SK-N-SH (cell line): Measurements from ENCODE around the gene FRY. TPM values are rescaled to one million over a fixed set of nuclear protein-coding genes. Genes with fewer than 3 reads are reported as not detected.

Source experiments
- CTCF ChIA-PET: fragments of 300-600, 350-600 bp; formaldehyde crosslinking; extraction: SDS; loops from one replicate; lab custom pipeline; 2021; lab: Yijun Ruan, JAX
- POLR2A ChIA-PET: fragments of 350-600 bp; sonication (Branson Sonifier 250); formaldehyde crosslinking; extraction: SDS; loops from one replicate; lab custom pipeline; 2020; ENCODE audit warnings: antibody characterized with exemption, inconsistent platforms; lab: Yijun Ruan, JAX
- DNase-seq: peaks from one replicate; pipeline ENCODE4 v3.0.0; 2012
- H2AFZ ChIP-seq: fragments of 200-600 bp; sonication (generic); 2 replicates; pipeline ENCODE4 v1.8.1; 2016; ENCODE audit warnings: antibody characterized with exemption, mild to moderate bottlenecking, low read depth
- H3F3A ChIP-seq: fragments of 200-600 bp; sonication (generic); replicated peaks from 2 replicates; pipeline ENCODE3; 2016; ENCODE audit warnings: antibody characterized with exemption, mild to moderate bottlenecking; ENCODE audit not compliant: insufficient read depth
- H3K27ac ChIP-seq, 2 experiments: fragments of 200-500 bp in 1 of 2; fragments of 200-600 bp in 1 of 2; sonication (Bioruptor generic) in 1 of 2; sonication (generic), shearing (Covaris generic) in 1 of 2; 2 replicates each; pipeline versions ENCODE4 v1.5.1 to v1.6.1; 2014 to 2016; ENCODE audit warnings: low read depth in 2 of 2, inconsistent platforms in 1 of 2, low read length in 1 of 2, mild to moderate bottlenecking in 1 of 2, mixed read lengths in 1 of 2
- H3K27me3 ChIP-seq: fragments of 200-600 bp; sonication (generic), shearing (Covaris generic); 2 replicates; pipeline ENCODE4 v1.6.1; 2016; ENCODE audit warnings: mixed run types; ENCODE audit not compliant: insufficient read depth
- H3K36me3 ChIP-seq, 2 experiments: fragments of 200-500 bp in 1 of 2; fragments of 200-600 bp in 1 of 2; sonication (Bioruptor generic) in 1 of 2; sonication (generic) in 1 of 2; replicated peaks in 1 of 2; 2 replicates each; pipeline versions ENCODE3 to v1.5.1; 2014 to 2016; ENCODE audit warnings: low read length in 1 of 2, mild to moderate bottlenecking in 1 of 2; ENCODE audit not compliant: insufficient read depth in 2 of 2, control insufficient read depth in 1 of 2
- H3K4me1 ChIP-seq, 2 experiments: fragments of 200-500 bp in 1 of 2; fragments of 200-600 bp in 1 of 2; sonication (Bioruptor generic) in 1 of 2; sonication (generic), shearing (Covaris generic) in 1 of 2; 2 replicates each; pipeline versions ENCODE4 v1.5.1 to v1.6.1; 2014 to 2016; ENCODE audit warnings: low read depth in 1 of 2, low read length in 1 of 2, mixed run types in 1 of 2; ENCODE audit not compliant: insufficient read depth in 2 of 2, control insufficient read depth in 1 of 2
- H3K4me2 ChIP-seq: fragments of 200-600 bp; sonication (generic), shearing (Covaris generic); 2 replicates; pipeline ENCODE4 v1.6.1; 2017; ENCODE audit warnings: mixed run types
- H3K4me3 ChIP-seq, 2 experiments: fragments of 200-500 bp in 1 of 2; fragments of 200-600 bp in 1 of 2; sonication (Bioruptor generic) in 1 of 2; sonication (generic), shearing (Covaris generic) in 1 of 2; 2 replicates each; pipeline versions ENCODE4 v1.5.1 to v1.8.1; 2014 to 2016; ENCODE audit warnings: low read depth in 2 of 2, inconsistent platforms in 1 of 2, low read length in 1 of 2, mild to moderate bottlenecking in 1 of 2, mixed read lengths in 1 of 2, moderate library complexity in 1 of 2
- H3K79me2 ChIP-seq: fragments of 200-600 bp; sonication (generic); 2 replicates; pipeline ENCODE4 v1.8.1; 2017; ENCODE audit warnings: mild to moderate bottlenecking; ENCODE audit not compliant: insufficient read depth
- H3K9ac ChIP-seq: fragments of 200-600 bp; sonication (generic); 2 replicates; pipeline ENCODE4 v1.6.1; 2017; ENCODE audit warnings: mixed run types
- H3K9me2 ChIP-seq: fragments of 200-600 bp; sonication (generic); 2 replicates; pipeline ENCODE4 v1.6.1; 2017; ENCODE audit warnings: mixed run types
- H3K9me3 ChIP-seq: fragments of 200-600 bp; sonication (generic); 2 replicates; pipeline ENCODE4 v1.6.1; 2017; ENCODE audit warnings: mixed run types, mild to moderate bottlenecking, moderate library complexity
- H4K20me1 ChIP-seq: fragments of 200-600 bp; sonication (generic); 2 replicates; pipeline ENCODE4 v1.6.1; 2017; ENCODE audit warnings: mild to moderate bottlenecking, mixed run types; ENCODE audit not compliant: insufficient read depth
- ELF1 ChIP-seq: IDR thresholded peaks from 2 replicates; pipeline ENCODE4 v1.4.0; 2012
- GABPA ChIP-seq: IDR thresholded peaks from 2 replicates; pipeline ENCODE4 v1.4.0; 2012; ENCODE audit warnings: low read depth, mild to moderate bottlenecking
- GATA2 ChIP-seq: sonication (generic); formaldehyde crosslinking; IDR thresholded peaks from 2 replicates; pipeline ENCODE4 v1.5.0; 2020; ENCODE audit warnings: mild to moderate bottlenecking, missing genetic modification reagents
- MXI1 ChIP-seq: IDR thresholded peaks from 2 replicates; pipeline ENCODE4 v1.6.1; 2012; ENCODE audit warnings: mild to moderate bottlenecking, low read depth, low read length, improper control_type of control experiment
- POLR2AphosphoS5 ChIP-seq: IDR thresholded peaks from 2 replicates; pipeline ENCODE4 v1.6.1; 2012; ENCODE audit warnings: low read depth, low read length
- RCOR1 ChIP-seq: fragments of 150-350 bp; IDR thresholded peaks from 2 replicates; pipeline ENCODE4 v1.6.1; 2017; ENCODE audit warnings: antibody characterized with exemption, low read length
- WGBS: methylation state at CpG from one replicate; pipeline ENCODE4 v1.1.6; 2017; ENCODE audit warnings: low lambda C conversion rate; 5-methylcytosine and 5-hydroxymethylcytosine counted together
- polyA plus RNA-seq, 3 experiments: library from polyadenylated mRNA; depleted of rRNA; stranded (reverse); fragments of >200 nt; gene quantifications; 2 replicates each; pipeline ENCODE4 v1.2.3, GENCODE V29; 2012
- TF ChIP-seq, protein P1 (sequence below): fragments of 200-600 bp; sonication (generic); IDR thresholded peaks from 2 replicates; pipeline ENCODE4 v1.6.1; 2017; ENCODE audit warnings: antibody characterized with exemption, mild to moderate bottlenecking, moderate library complexity
- TF ChIP-seq, protein P2 (sequence below): IDR thresholded peaks from 2 replicates; pipeline ENCODE4 v1.4.0; 2012; ENCODE audit warnings: low read depth, borderline replicate concordance
- TF ChIP-seq, protein P3 (sequence below): IDR thresholded peaks from 2 replicates; pipeline ENCODE4; 2012
- TF ChIP-seq, protein P4 (sequence below): fragments of 150-350 bp; IDR thresholded peaks from 2 replicates; pipeline ENCODE4 v1.6.1; 2016; ENCODE audit warnings: mild to moderate bottlenecking, low read depth, low read length
- TF ChIP-seq, protein P5 (sequence below): IDR thresholded peaks from 2 replicates; pipeline ENCODE4 v1.4.0; 2012; ENCODE audit warnings: low read depth, borderline replicate concordance

FRY gene
- polyA plus RNA-seq, 1 of the 3 experiments (the other 2 are of a cell fraction) = 1.4 TPM

DNA sequence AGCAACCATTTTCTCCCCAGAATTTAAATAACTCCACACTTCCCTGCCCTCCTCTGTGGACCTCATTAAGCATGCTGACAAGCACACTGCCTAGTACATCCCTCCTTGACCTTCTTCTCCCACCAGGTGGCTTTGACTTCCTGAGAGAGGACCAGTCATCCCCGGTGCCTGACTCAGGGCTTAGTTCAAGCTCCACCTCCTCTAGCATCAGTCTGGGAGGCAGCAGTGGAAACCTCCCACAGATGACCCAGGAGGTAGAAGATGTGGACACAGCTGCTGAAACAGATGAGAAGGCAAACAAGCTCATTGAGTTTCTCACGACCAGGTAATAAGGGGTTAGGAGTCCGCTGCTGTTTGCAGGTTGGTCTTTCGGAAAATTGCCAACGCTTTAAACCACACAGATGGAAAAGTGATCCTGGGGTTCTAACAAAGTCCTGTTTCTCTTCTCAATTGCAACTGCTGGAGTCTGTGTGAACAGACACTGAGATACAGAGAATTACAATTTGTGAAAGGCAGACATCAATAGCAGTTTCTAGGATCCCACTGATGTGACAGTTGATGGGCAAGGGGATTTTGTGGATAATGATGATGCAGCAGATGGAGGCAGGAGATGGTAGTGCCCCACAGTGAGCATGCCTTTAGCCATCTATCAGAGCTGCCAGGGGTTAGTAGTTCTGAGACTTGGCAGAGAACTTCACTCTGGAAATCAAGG, 196.9 kb downstream of the FRY start:
- Histone ChIP-seq H3K9me3 (no peaks in the 10 kb centered on the region), H3K9ac (no peak overlapping the region), H3K4me2 (no peak overlapping the region), H4K20me1 (no peaks in the 10 kb centered on the region), H3K27ac (no peak overlapping the region), H3K79me2 (no peaks in the 10 kb centered on the region), H3F3A (no peaks in the 10 kb centered on the region), H3K27me3 (no peaks in the 10 kb centered on the region), H3K4me1 (peaks cover 5 to 8% of the 10 kb centered on the region in 2 experiments; a peak in 3 of 4 replicates), H2AFZ (no peak overlapping the region), H3K36me3 (no peaks in the 10 kb centered on the region), H3K9me2 (no peaks in the 10 kb centered on the region), H3K4me3 (no peak overlapping the region)
- ChIA-PET CTCF (interaction anchor here (0.7 to 1.5 kb wide), 4 partner anchors 13 to 66 kb away, joined by 3 read pairs; no protein-coding TSS in a partner anchor), POLR2A (no interaction called here)
- WGBS = 83% methylated on average over 5 of the region's 5 CpGs
- TF ChIP-seq ELF1 = no peak
- no peak for TF ChIP-seq RCOR1
- TF ChIP-seq, protein P1, sequence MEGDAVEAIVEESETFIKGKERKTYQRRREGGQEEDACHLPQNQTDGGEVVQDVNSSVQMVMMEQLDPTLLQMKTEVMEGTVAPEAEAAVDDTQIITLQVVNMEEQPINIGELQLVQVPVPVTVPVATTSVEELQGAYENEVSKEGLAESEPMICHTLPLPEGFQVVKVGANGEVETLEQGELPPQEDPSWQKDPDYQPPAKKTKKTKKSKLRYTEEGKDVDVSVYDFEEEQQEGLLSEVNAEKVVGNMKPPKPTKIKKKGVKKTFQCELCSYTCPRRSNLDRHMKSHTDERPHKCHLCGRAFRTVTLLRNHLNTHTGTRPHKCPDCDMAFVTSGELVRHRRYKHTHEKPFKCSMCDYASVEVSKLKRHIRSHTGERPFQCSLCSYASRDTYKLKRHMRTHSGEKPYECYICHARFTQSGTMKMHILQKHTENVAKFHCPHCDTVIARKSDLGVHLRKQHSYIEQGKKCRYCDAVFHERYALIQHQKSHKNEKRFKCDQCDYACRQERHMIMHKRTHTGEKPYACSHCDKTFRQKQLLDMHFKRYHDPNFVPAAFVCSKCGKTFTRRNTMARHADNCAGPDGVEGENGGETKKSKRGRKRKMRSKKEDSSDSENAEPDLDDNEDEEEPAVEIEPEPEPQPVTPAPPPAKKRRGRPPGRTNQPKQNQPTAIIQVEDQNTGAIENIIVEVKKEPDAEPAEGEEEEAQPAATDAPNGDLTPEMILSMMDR = no peak
- no peak for TF ChIP-seq POLR2AphosphoS5
- TF ChIP-seq, protein P2, sequence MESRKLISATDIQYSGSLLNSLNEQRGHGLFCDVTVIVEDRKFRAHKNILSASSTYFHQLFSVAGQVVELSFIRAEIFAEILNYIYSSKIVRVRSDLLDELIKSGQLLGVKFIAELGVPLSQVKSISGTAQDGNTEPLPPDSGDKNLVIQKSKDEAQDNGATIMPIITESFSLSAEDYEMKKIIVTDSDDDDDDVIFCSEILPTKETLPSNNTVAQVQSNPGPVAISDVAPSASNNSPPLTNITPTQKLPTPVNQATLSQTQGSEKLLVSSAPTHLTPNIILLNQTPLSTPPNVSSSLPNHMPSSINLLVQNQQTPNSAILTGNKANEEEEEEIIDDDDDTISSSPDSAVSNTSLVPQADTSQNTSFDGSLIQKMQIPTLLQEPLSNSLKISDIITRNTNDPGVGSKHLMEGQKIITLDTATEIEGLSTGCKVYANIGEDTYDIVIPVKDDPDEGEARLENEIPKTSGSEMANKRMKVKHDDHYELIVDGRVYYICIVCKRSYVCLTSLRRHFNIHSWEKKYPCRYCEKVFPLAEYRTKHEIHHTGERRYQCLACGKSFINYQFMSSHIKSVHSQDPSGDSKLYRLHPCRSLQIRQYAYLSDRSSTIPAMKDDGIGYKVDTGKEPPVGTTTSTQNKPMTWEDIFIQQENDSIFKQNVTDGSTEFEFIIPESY = no peak
- TF ChIP-seq GABPA = no peak
- TF ChIP-seq, protein P3, sequence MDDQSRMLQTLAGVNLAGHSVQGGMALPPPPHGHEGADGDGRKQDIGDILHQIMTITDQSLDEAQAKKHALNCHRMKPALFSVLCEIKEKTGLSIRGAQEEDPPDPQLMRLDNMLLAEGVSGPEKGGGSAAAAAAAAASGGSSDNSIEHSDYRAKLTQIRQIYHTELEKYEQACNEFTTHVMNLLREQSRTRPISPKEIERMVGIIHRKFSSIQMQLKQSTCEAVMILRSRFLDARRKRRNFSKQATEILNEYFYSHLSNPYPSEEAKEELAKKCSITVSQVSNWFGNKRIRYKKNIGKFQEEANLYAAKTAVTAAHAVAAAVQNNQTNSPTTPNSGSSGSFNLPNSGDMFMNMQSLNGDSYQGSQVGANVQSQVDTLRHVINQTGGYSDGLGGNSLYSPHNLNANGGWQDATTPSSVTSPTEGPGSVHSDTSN = no peak
- no peak for TF ChIP-seq MXI1
- TF ChIP-seq GATA2 (CRISPR knock-in tag) = no peak
- TF ChIP-seq, protein P4, sequence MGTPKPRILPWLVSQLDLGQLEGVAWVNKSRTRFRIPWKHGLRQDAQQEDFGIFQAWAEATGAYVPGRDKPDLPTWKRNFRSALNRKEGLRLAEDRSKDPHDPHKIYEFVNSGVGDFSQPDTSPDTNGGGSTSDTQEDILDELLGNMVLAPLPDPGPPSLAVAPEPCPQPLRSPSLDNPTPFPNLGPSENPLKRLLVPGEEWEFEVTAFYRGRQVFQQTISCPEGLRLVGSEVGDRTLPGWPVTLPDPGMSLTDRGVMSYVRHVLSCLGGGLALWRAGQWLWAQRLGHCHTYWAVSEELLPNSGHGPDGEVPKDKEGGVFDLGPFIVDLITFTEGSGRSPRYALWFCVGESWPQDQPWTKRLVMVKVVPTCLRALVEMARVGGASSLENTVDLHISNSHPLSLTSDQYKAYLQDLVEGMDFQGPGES = no peak
- TF ChIP-seq, protein P5, sequence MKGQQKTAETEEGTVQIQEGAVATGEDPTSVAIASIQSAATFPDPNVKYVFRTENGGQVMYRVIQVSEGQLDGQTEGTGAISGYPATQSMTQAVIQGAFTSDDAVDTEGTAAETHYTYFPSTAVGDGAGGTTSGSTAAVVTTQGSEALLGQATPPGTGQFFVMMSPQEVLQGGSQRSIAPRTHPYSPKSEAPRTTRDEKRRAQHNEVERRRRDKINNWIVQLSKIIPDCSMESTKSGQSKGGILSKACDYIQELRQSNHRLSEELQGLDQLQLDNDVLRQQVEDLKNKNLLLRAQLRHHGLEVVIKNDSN = no peak
- no peak for DNase-seq
